Measurements from ENCODE around the gene FAM193A. TPM values are rescaled to one million over a fixed set of nuclear protein-coding genes. Genes with fewer than 3 reads are reported as not detected.
"Not testable (repeated sequence)": the region's sequence is repeated elsewhere in the genome, so short reads cannot be mapped to it uniquely, and the experiment has no call there.

The FAM193A gene
- total RNA-seq, 1 donor from 2014 or later = 19.3 TPM

DNA sequence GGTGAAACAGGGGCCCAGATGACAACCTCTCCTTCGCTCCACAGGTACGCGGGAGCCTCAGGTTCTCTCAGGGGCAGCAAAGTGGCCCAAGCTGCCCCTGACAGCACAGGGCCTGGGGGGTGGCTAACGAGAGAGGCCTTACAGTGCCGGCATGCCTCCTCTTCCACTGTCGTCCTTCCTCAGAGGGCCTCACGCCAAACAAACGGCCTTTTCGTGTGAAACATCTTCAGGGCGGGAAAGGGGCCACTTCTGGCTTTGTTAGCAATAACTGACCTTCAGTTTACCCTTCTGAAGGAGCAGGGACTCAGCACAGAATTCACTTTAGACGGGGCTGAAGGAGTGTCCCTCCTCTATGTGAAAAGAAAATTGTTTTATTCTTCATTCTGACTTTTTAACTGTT, 21.5 kb upstream of the FAM193A start:
- not testable (repeated sequence) for DNase-seq

- DNase-seq = no peak
These were observed 20.5 kb upstream of the FAM193A start for GRCh38 chr4:2515830-2516550.

DNA sequence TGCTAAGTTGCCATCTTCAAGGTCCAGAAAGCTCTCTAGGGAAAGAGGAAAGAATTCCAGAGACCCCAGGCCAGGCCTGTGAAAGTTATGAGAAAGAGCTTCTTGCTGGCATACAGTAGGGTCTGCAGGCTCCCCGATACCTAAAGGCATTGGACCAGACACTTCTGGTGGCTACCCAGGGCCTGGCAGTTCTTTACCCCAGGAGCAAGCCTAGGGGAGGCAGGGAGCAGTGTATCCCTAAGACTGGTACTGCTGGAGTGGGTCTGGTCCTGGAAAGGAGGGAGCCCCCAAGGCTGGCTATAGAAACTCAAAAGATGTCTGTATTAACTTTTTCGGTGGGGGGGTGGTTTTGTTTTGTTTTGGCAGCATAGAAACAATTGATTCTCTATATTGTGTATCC, 19.8 kb upstream of the FAM193A start:
- DNase-seq = no peak

DNA sequence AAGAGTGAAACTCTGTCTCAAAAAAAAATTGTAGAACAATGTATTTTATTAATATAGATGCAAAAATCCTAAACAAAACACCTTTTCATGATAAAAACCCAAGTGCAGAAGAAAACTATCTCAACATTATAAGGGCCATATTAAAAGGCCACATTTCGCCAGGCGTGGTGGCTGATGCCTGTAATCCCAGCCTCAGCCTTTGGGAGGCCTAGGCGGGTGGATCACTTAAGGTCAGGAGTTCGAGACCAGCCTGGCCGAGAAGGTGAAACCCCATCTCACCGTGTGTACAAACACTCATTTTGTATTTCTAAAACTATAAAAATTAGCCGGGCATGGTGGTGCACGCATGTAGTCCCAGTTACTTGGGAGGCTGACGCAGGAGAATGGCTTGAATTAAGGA, 9.9 kb upstream of the FAM193A start:
- no peak for DNase-seq

DNA sequence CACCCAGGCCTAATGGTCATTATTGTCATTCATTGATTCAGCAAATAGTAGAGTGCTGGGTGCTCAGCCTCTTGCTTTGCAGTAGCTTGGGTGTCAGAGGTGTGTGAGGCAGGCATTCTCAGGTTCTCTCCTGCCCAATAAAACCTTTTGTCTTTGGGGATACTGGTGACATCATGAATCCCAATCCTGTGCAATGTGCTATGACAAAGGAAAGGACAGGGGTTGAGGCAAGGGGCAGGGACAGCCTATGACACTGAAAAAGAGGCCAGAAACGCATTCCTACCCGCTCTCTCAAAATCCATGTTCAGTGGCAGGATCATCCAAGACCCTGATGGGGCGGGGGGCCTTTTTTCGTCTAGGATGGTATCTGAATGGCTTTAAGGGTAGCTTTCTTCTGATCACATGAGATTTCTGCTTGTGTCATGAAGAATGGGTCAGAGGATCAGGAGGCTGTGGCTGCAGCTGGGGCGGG, 1.5 kb upstream of the FAM193A start:
- no peak for DNase-seq

GRCh38 chr4:2535376-2536192, 863 bp upstream of the FAM193A start:
- peak; percentile 35 for DNase-seq

GRCh38 chr4:2537011-2537830, 774 bp downstream of the FAM193A start:
- no peak for DNase-seq

DNA sequence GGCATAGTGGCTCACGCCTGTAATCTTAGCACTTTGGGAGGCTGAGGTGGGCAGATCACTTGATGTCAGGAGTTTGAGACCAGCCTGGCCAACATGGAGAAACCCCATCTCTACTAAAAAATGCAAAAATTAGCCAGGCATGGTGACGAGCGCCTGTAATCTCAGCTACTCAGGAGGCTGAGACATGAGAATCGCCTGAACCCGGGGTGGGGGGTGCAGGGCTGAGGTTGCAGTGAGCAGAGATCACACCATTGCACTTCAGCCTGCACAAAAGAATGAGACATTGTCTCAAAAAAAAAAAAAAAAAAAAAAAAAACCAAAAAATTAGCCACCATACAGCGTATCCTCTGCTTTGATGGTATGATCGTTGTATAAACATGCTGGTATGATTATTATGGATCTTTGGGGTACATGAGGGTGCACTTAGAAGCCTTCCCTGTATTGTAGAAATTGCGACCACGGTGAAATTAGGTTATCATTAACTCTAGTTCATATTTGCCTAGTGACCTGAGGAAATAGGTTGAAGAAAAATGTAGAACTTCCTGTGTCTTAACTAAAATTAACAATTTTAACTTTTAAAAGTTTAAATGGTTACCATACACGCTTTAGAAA, 7.2 kb downstream of the FAM193A start:
- DNase-seq = not testable (repeated sequence)

DNA sequence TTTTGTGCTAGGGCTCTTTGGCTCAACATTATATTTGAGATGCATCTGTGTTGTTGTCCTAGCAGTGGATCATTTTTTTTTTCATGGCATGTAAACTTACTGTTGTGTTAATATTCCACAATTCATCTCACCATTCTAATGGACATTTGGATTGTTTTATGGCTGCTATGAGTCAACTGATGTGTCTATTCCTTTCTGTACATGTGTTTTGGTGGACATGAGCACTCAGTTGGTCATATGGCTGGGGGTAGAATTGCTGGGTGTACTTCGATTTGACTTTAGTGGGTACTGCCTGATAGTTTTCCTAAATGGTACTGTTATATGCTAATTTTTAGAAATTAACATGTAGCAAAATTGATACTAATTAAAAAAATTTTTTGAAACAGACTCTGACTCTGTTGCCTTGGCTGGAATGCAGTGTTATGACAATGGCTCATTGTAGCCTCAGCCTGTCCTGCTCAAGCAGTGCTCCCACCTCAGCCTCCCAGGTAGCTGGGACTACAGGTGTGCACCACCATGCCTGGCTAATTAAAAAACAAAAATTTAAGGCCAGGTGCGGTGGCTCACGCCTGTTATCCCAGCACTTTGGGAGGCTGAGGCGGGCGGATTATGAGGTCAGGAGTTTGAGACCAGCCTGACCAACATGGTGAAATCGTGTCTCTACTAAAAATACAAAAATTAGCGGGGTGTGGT, 9.0 kb downstream of the FAM193A start:
- no peak for DNase-seq

GRCh38 chr4:2546286-2546823, 9.9 kb downstream of the FAM193A start:
- no peak for DNase-seq

- DNase-seq = not testable (repeated sequence)
These were observed 10.7 kb downstream of the FAM193A start for GRCh38 chr4:2546961-2547691.

- no peak for DNase-seq
These were observed 14.7 kb downstream of the FAM193A start for GRCh38 chr4:2551118-2551517.

- DNase-seq = no peak
These were observed 16.4 kb downstream of the FAM193A start for GRCh38 chr4:2552806-2553205.

DNA sequence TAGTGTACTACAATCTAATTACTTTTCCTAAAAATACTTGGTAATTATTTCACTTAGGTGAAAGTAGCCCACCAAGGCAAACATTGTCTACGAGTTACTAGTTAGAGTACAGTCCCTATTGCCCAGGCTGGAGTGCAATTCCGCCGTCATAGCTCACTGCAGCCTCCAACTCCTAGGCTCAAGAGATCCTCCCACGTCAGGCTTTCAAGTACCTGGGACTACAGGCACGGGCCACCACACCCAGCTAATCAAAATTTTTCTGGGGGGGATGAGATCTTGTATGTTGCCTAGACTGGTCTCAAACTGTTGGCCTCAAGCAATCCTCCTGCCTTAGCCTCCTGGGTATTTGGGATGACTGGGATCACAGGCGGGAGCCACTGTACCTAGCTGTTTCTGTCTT, 21.9 kb downstream of the FAM193A start:
- DNase-seq = no peak

DNA sequence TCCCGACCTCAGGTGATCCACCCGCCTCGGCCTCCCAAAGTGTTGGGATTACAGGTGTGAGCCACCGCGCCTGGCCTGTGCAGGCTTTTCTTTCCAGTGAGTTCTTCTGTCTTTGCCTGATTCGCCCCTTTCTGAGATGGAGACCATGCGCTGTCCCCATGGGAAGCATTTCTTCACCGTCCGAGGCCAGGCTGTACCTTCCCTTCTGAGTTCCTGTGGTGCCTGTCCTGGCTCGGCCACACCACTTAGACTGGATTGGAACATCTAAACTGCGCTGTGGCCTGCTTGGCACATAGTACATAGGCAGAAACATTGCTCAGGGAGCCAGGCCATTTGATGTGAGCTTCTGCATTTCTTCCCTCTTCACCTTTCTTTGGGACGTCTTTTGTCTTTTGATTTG, 23.7 kb downstream of the FAM193A start:
- no peak for DNase-seq

GRCh38 chr4:2565533-2565932, 29.1 kb downstream of the FAM193A start:
- DNase-seq = no peak

GRCh38 chr4:2570036-2570435, 33.6 kb downstream of the FAM193A start:
- DNase-seq = no peak

DNA sequence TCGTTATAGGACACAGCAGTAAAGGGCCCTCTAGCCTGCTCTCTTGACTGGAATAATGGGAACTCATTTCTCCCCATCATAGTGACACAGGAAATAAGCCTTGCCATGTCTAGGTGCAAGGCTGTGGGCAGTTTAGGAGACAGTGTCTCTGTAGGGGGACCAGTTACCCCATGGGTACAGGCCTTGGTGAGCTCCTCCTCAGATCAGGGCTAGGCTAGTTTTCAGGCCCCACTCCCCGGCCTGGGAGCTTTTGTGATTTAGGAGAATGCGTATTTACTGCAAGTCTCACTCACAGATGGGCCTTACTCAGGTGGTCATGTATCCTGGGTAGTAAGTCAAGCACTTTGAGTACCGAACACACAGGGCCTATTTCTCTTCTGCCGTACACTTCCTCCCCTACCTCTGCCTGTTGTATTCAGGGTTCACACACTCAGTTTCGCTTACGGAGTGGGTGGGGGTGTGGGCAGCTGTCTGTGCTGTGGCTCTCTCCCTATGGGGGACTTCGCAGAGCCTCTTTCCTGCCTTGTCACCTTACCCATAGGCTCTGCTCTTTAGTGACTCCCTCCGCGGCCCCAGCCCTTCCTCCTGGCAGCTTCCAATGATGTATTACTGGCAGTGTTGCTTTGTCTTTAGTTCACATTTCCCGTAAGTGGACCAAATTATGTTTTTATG, 34.2 kb downstream of the FAM193A start:
- DNase-seq = no peak

- no peak for DNase-seq
These were observed 35.6 kb downstream of the FAM193A start for GRCh38 chr4:2572076-2572475.

DNA sequence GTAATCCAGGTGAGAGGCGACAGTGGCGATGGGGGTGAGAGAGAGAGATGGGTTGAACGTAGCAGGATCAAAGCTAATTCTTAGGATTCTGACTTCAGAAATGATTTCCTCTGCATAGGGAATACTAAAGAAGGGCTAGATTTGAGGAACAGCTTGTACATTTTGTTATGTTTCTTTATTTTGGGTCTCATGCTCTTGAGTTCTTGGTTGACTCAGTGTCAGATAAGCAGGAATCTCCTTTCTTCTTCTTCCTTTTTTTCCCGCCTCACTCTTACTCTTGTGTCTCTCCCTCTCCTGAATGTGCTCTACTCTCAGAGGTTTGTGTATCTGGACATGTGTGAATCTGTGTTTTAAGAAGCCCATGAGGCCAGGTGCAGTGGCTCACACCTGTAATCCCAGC, 36.4 kb downstream of the FAM193A start:
- no peak for DNase-seq
